HUES48 (cell line): Measurements from ENCODE around the gene PCBP2.

Experiments
- H3K27ac ChIP-seq: one replicate; pipeline ENCODE4 v1.7.0; 2013; ENCODE audit warnings: low read depth, low read length, inconsistent platforms
- H3K27me3 ChIP-seq: 2 replicates; pipeline ENCODE4 v1.6.1; 2013; ENCODE audit warnings: mild to moderate bottlenecking, low read length; ENCODE audit not compliant: control insufficient read depth, insufficient read depth
- H3K36me3 ChIP-seq: 2 replicates; pipeline ENCODE4 v1.6.1; 2013; ENCODE audit warnings: low read length; ENCODE audit not compliant: control insufficient read depth, insufficient read depth
- H3K4me1 ChIP-seq: 2 replicates; pipeline ENCODE4 v1.6.1; 2013; ENCODE audit warnings: mild to moderate bottlenecking, low read length; ENCODE audit not compliant: control insufficient read depth, insufficient read depth
- H3K4me3 ChIP-seq: 2 replicates; pipeline ENCODE4 v1.5.1; 2013; ENCODE audit warnings: mild to moderate bottlenecking, low read depth, low read length
- H3K9ac ChIP-seq: 2 replicates; pipeline ENCODE4 v1.6.1; 2013; ENCODE audit warnings: mild to moderate bottlenecking, low read depth, low read length, moderate library complexity
- H3K9me3 ChIP-seq: 2 replicates; pipeline ENCODE4 v1.6.1; 2013; ENCODE audit warnings: low read length; ENCODE audit not compliant: control insufficient read depth, insufficient read depth

Gene PCBP2

GRCh38 chr12:53497461-53497860 lies 45.6 kb downstream of the PCBP2 start:
- Histone ChIP-seq H3K36me3 (no peaks in the 10 kb centered on the region), H3K9ac (no peak overlapping the region)

GRCh38 chr12:53498235-53498630 lies 46.3 kb downstream of the PCBP2 start:
- Histone ChIP-seq H3K27ac (peak overlapping the region; percentile 62), H3K4me3 (peak overlapping the region; percentile 85), H3K36me3 (no peaks in the 10 kb centered on the region), H3K9ac (no peak overlapping the region), H3K27me3 (no peaks in the 10 kb centered on the region), H3K4me1 (peaks cover 50% of the 10 kb centered on the region), H3K9me3 (no peaks in the 10 kb centered on the region)

More at GRCh38 chr12:53497461-53497860, 45.6 kb downstream of the PCBP2 start:
- Histone ChIP-seq H3K27me3 (no peaks in the 10 kb centered on the region), H3K4me3 (no peak overlapping the region), H3K9me3 (no peaks in the 10 kb centered on the region), H3K27ac (no peak overlapping the region), H3K4me1 (peaks cover 50% of the 10 kb centered on the region)

GRCh38 chr12:53499266-53500141 lies 47.6 kb downstream of the PCBP2 start, which contains the start of gene MAP3K12:
Gene MAP3K12, minus strand, starts transcription at chr12:53499458. Its CDS starts 12,067 bp downstream, at chr12:53487391.
- peaks cover 38% of the 10 kb centered on the region for H3K4me1 ChIP-seq
- peak within 1 kb of the TSS; percentile 85 for H3K4me3 ChIP-seq
- H3K27me3 ChIP-seq, result no peaks in the 10 kb centered on the region
- H3K9ac ChIP-seq, result peak within 1 kb of the TSS; percentile 65
- peaks cover 11% of the 10 kb centered on the region for H3K36me3 ChIP-seq
- peak within 1 kb of the TSS; percentile 99 for H3K27ac ChIP-seq
- H3K9me3 ChIP-seq, result no peaks in the 10 kb centered on the region

- H3K4me1 ChIP-seq, result peaks cover 38% of the 10 kb centered on the region
- H3K27ac ChIP-seq, result peak overlapping the region; percentile 99
- H3K4me3 ChIP-seq, result peak overlapping the region; percentile 85
- H3K9ac ChIP-seq, result peak overlapping the region; percentile 53
- no peaks in the 10 kb centered on the region for H3K9me3 ChIP-seq
- peaks cover 19% of the 10 kb centered on the region for H3K36me3 ChIP-seq
- no peaks in the 10 kb centered on the region for H3K27me3 ChIP-seq
Measured at GRCh38 chr12:53500142-53500775, 48.4 kb downstream of the PCBP2 start.

GRCh38 chr12:53500776-53501614 lies 49.1 kb downstream of the PCBP2 start, which contains the start of gene TARBP2:
Gene TARBP2, plus strand, starts transcription at chr12:53501283. Its CDS starts 126 bp downstream, at chr12:53501409.
- peaks cover 34% of the 10 kb centered on the region for H3K4me1 ChIP-seq
- peak within 1 kb of the TSS; percentile 99 for H3K27ac ChIP-seq
- peak within 1 kb of the TSS; percentile 95 for H3K9ac ChIP-seq
- H3K27me3 ChIP-seq, result no peaks in the 10 kb centered on the region
- H3K9me3 ChIP-seq, result no peaks in the 10 kb centered on the region
- peak within 1 kb of the TSS; percentile 85 for H3K4me3 ChIP-seq
- peaks cover 26% of the 10 kb centered on the region for H3K36me3 ChIP-seq

- Histone ChIP-seq H3K9ac (peak overlapping the region; percentile 95), H3K4me3 (peak overlapping the region; percentile 85), H3K4me1 (peaks cover 29% of the 10 kb centered on the region), H3K9me3 (no peaks in the 10 kb centered on the region), H3K27ac (peak overlapping the region; percentile 99), H3K36me3 (peaks cover 33% of the 10 kb centered on the region), H3K27me3 (no peaks in the 10 kb centered on the region)
Measured at GRCh38 chr12:53501615-53502181, 49.8 kb downstream of the PCBP2 start.

GRCh38 chr12:53502331-53502730 lies 50.4 kb downstream of the PCBP2 start:
- H3K9ac ChIP-seq, result no peak overlapping the region
- H3K27ac ChIP-seq, result no peak overlapping the region
- H3K36me3 ChIP-seq, result peaks cover 40% of the 10 kb centered on the region
- peaks cover 27% of the 10 kb centered on the region for H3K4me1 ChIP-seq
- no peaks in the 10 kb centered on the region for H3K9me3 ChIP-seq
- no peaks in the 10 kb centered on the region for H3K27me3 ChIP-seq
- H3K4me3 ChIP-seq, result peak overlapping the region; percentile 85; the same call in 1 of the 2 replicates

- Histone ChIP-seq H3K36me3 (peaks cover 40% of the 10 kb centered on the region), H3K27me3 (no peaks in the 10 kb centered on the region), H3K4me1 (peaks cover 20% of the 10 kb centered on the region), H3K9ac (no peak overlapping the region), H3K9me3 (no peaks in the 10 kb centered on the region), H3K27ac (no peak overlapping the region), H3K4me3 (no peak overlapping the region)
Measured at GRCh38 chr12:53502983-53503728, 51.3 kb downstream of the PCBP2 start.

- H3K27ac ChIP-seq, result no peak overlapping the region
- no peaks in the 10 kb centered on the region for H3K9me3 ChIP-seq
- H3K4me3 ChIP-seq, result no peak overlapping the region
- no peak overlapping the region for H3K9ac ChIP-seq
- peaks cover 40% of the 10 kb centered on the region for H3K36me3 ChIP-seq
- peaks cover 15% of the 10 kb centered on the region for H3K4me1 ChIP-seq
- H3K27me3 ChIP-seq, result no peaks in the 10 kb centered on the region
Measured at GRCh38 chr12:53504004-53504920, 52.4 kb downstream of the PCBP2 start.
